Measurements from ENCODE around the gene SLC16A12. TPM values are rescaled to one million over a fixed set of nuclear protein-coding genes. Genes with fewer than 3 reads are reported as not detected.
A peak's percentile ranks its signal among the peaks of the same experiment; 100 is the strongest.

The SLC16A12 gene
- total and polyA plus RNA-seq, 2 donors (not counting 1 experiment from before 2014, with no cell fraction given), result under 0.01 to 0.26 TPM

- no peak overlapping the region for H3K27ac ChIP-seq (ENCODE audit: insufficient read depth, low read length)
- peaks cover 3% of the 10 kb centered on the region for H3K4me1 ChIP-seq (ENCODE audit: control insufficient read depth, extremely low read depth, insufficient read depth, low read length)
- no peak overlapping the region for H3K4me2 ChIP-seq (ENCODE audit: extremely low read depth, insufficient read depth, low read length)
- TF ChIP-seq EZH2 (IDR thresholded peaks at IDR 0.05; ENCODE audit: low read length, missing control alignments) (no peak), CTCF (conservative IDR thresholded peaks at IDR 0.05 in 1 of 2, IDR thresholded peaks at IDR 0.05 in 1 of 2; ENCODE audit: low read depth in 1 of 2, low read length in 2 of 2) (no peak)
- H2AFZ ChIP-seq (ENCODE audit: low read length), result no peak overlapping the region
- H3K9ac ChIP-seq (ENCODE audit: insufficient read depth, low read length), result no peak overlapping the region
- no peaks in the 10 kb centered on the region for H3K27me3 ChIP-seq (ENCODE audit: control insufficient read depth, insufficient read depth, low read length)
- DNase-seq (ENCODE audit: low read depth in 2 of 2), result no peak
- no peak overlapping the region for H3K4me3 ChIP-seq (replicated peaks in 1 of 4; ENCODE audit: control extremely low read depth in 1 of 4, insufficient read depth in 1 of 4, low read depth in 3 of 4, low read length in 4 of 4)
- no peaks in the 10 kb centered on the region for H4K20me1 ChIP-seq (ENCODE audit: control insufficient read depth, extremely low read depth, insufficient read depth, low read length)
- H3K79me2 ChIP-seq (ENCODE audit: control insufficient read depth, insufficient read depth, low read length), result no peaks in the 10 kb centered on the region
- no peaks in the 10 kb centered on the region for H3K36me3 ChIP-seq (ENCODE audit: control insufficient read depth, insufficient read depth, low read length)
- H3K9me3 ChIP-seq (ENCODE audit: control insufficient read depth, insufficient read depth, low read depth, low read length), result no peaks in the 10 kb centered on the region
Observed at GRCh38 chr10:89465196-89465595, 70.2 kb downstream of the SLC16A12 start.

- H3K36me3 ChIP-seq (ENCODE audit: control insufficient read depth, insufficient read depth, low read length), result no peaks in the 10 kb centered on the region
- H3K27me3 ChIP-seq (ENCODE audit: control insufficient read depth, insufficient read depth, low read length), result no peaks in the 10 kb centered on the region
- H3K27ac ChIP-seq (ENCODE audit: insufficient read depth, low read length), result no peak overlapping the region
- peaks cover 1% of the 10 kb centered on the region for H3K4me1 ChIP-seq (ENCODE audit: control insufficient read depth, extremely low read depth, insufficient read depth, low read length)
- H2AFZ ChIP-seq (ENCODE audit: low read length), result no peak overlapping the region
- H3K9me3 ChIP-seq (ENCODE audit: control insufficient read depth, insufficient read depth, low read depth, low read length), result no peaks in the 10 kb centered on the region
- no peak overlapping the region for H3K9ac ChIP-seq (ENCODE audit: insufficient read depth, low read length)
- no peak overlapping the region for H3K4me3 ChIP-seq (replicated peaks in 1 of 4; ENCODE audit: control extremely low read depth in 1 of 4, insufficient read depth in 1 of 4, low read depth in 3 of 4, low read length in 4 of 4)
- DNase-seq (ENCODE audit: low read depth in 2 of 2), result no peak
- H3K4me2 ChIP-seq (ENCODE audit: extremely low read depth, insufficient read depth, low read length), result no peak overlapping the region
- no peaks in the 10 kb centered on the region for H3K79me2 ChIP-seq (ENCODE audit: control insufficient read depth, insufficient read depth, low read length)
- no peak for TF ChIP-seq EZH2 (IDR thresholded peaks at IDR 0.05; ENCODE audit: low read length, missing control alignments)
- TF ChIP-seq CTCF (conservative IDR thresholded peaks at IDR 0.05 in 1 of 2, IDR thresholded peaks at IDR 0.05 in 1 of 2; ENCODE audit: low read depth in 1 of 2, low read length in 2 of 2), result no peak
- no peaks in the 10 kb centered on the region for H4K20me1 ChIP-seq (ENCODE audit: control insufficient read depth, extremely low read depth, insufficient read depth, low read length)
Observed at GRCh38 chr10:89463846-89464537, 71.4 kb downstream of the SLC16A12 start.

GRCh38 chr10:89458784-89459183, 76.6 kb downstream of the SLC16A12 start:
- H4K20me1 ChIP-seq (ENCODE audit: control insufficient read depth, extremely low read depth, insufficient read depth, low read length), result no peaks in the 10 kb centered on the region
- peak in 1 of 2 donors; percentile 51 for DNase-seq (ENCODE audit: low read depth in 2 of 2)
- H3K9me3 ChIP-seq (ENCODE audit: control insufficient read depth, insufficient read depth, low read depth, low read length), result no peaks in the 10 kb centered on the region
- TF ChIP-seq EZH2 (IDR thresholded peaks at IDR 0.05; ENCODE audit: low read length, missing control alignments) (no peak), CTCF (conservative IDR thresholded peaks at IDR 0.05 in 1 of 2, IDR thresholded peaks at IDR 0.05 in 1 of 2; ENCODE audit: low read depth in 1 of 2, low read length in 2 of 2) (no peak)
- H3K4me2 ChIP-seq (ENCODE audit: extremely low read depth, insufficient read depth, low read length), result peak overlapping the region; percentile 72
- H2AFZ ChIP-seq (ENCODE audit: low read length), result no peak overlapping the region
- H3K36me3 ChIP-seq (ENCODE audit: control insufficient read depth, insufficient read depth, low read length), result no peaks in the 10 kb centered on the region
- H3K27me3 ChIP-seq (ENCODE audit: control insufficient read depth, insufficient read depth, low read length), result no peaks in the 10 kb centered on the region
- H3K79me2 ChIP-seq (ENCODE audit: control insufficient read depth, insufficient read depth, low read length), result no peaks in the 10 kb centered on the region
- peak overlapping the region; percentile 54 for H3K27ac ChIP-seq (ENCODE audit: insufficient read depth, low read length)
- no peak overlapping the region for H3K4me3 ChIP-seq (replicated peaks in 1 of 4; ENCODE audit: control extremely low read depth in 1 of 4, insufficient read depth in 1 of 4, low read depth in 3 of 4, low read length in 4 of 4)
- no peak overlapping the region for H3K9ac ChIP-seq (ENCODE audit: insufficient read depth, low read length)
- peaks cover 8% of the 10 kb centered on the region for H3K4me1 ChIP-seq (ENCODE audit: control insufficient read depth, extremely low read depth, insufficient read depth, low read length)
